Ishikawa (cell line): Measurements from ENCODE around the gene SHKBP1.
A peak's percentile ranks its signal among the peaks of the same experiment; 100 is the strongest.

Experiments used
- CEBPB ChIP-seq: IDR thresholded peaks from 2 replicates; pipeline ENCODE4 v1.6.1; 2012
- CREB1 ChIP-seq: IDR thresholded peaks from 2 replicates; pipeline ENCODE4 v1.6.1; 2012; ENCODE audit warnings: low read depth
- EGR1 ChIP-seq: IDR thresholded peaks from 2 replicates; pipeline ENCODE4 v1.6.1; 2012
- EP300 ChIP-seq: IDR thresholded peaks from 2 replicates; pipeline ENCODE4 v1.6.1; 2012; ENCODE audit warnings: borderline replicate concordance
- FOXM1 ChIP-seq: IDR thresholded peaks from 2 replicates; pipeline ENCODE4 v1.6.1; 2012; ENCODE audit warnings: low read depth, borderline replicate concordance
- MAX ChIP-seq: IDR thresholded peaks from 2 replicates; pipeline ENCODE4 v1.6.1; 2012
- NFIC ChIP-seq: IDR thresholded peaks from 2 replicates; pipeline ENCODE4 v1.6.1; 2012
- RAD21 ChIP-seq: IDR thresholded peaks from 2 replicates; pipeline ENCODE4 v1.6.1; 2012; ENCODE audit warnings: low read depth
- REST ChIP-seq: IDR thresholded peaks from 2 replicates; pipeline ENCODE4 v1.6.1; 2012; ENCODE audit warnings: low read depth, mild to moderate bottlenecking
- TAF1 ChIP-seq: IDR thresholded peaks from 2 replicates; pipeline ENCODE4 v1.6.1; 2012; ENCODE audit warnings: low read depth, mild to moderate bottlenecking
- TCF12 ChIP-seq: IDR thresholded peaks from 2 replicates; pipeline ENCODE4 v1.6.1; 2012; ENCODE audit warnings: low read depth
- TEAD4 ChIP-seq: IDR thresholded peaks from 2 replicates; pipeline ENCODE4 v1.6.1; 2012
- YY1 ChIP-seq: IDR thresholded peaks from 2 replicates; pipeline ENCODE4 v1.6.1; 2012; ENCODE audit warnings: low read depth
- ZBTB7A ChIP-seq: IDR thresholded peaks from 2 replicates; pipeline ENCODE4 v1.6.1; 2012; ENCODE audit warnings: low read depth
- TF ChIP-seq, protein P1 (sequence below): IDR thresholded peaks from 2 replicates; pipeline ENCODE4 v1.6.1; 2012

SHKBP1 gene

GRCh38 chr19:40600570-40601133 lies 24.0 kb downstream of the SHKBP1 start:
- TF ChIP-seq TAF1 (no peak), ZBTB7A (no peak), CREB1 (no peak)

GRCh38 chr19:40601134-40601974 lies 24.7 kb downstream of the SHKBP1 start, which contains the start of gene LTBP4:
Gene LTBP4, plus strand, starts transcription at chr19:40601369. Its CDS starts 19 bp downstream, at chr19:40601388.
- TF ChIP-seq EP300 (no peak), TCF12 (no peak), CEBPB (no peak), FOXM1 (no peak), TAF1 (no peak), MAX (peak; percentile 56), YY1 (0 out of 2 replicates have a peak, but pooled peaks have one; percentile 18), EGR1 (peak; percentile 26; the same call in 1 of the 2 replicates)
- TF ChIP-seq, protein P1, sequence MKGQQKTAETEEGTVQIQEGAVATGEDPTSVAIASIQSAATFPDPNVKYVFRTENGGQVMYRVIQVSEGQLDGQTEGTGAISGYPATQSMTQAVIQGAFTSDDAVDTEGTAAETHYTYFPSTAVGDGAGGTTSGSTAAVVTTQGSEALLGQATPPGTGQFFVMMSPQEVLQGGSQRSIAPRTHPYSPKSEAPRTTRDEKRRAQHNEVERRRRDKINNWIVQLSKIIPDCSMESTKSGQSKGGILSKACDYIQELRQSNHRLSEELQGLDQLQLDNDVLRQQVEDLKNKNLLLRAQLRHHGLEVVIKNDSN: no peak

- TF ChIP-seq, protein P1: no peak
- TF ChIP-seq EP300 (no peak), REST (no peak), CEBPB (no peak), TEAD4 (no peak), CREB1 (no peak), ZBTB7A (no peak), EGR1 (no peak), MAX (no peak), FOXM1 (no peak), TCF12 (no peak), NFIC (no peak), TAF1 (no peak)
Measured at GRCh38 chr19:40603071-40603388, 26.4 kb downstream of the SHKBP1 start.

GRCh38 chr19:40603389-40604170 lies 26.9 kb downstream of the SHKBP1 start:
- TF ChIP-seq TEAD4 (peak; percentile 81), MAX (peak; percentile 61), ZBTB7A (0 out of 2 replicates have a peak, but pooled peaks have one; percentile 24), EP300 (peak; percentile 45; the same call in 1 of the 2 replicates), YY1 (no peak), EGR1 (no peak), TAF1 (no peak), CREB1 (0 out of 2 replicates have a peak, but pooled peaks have one; percentile 10), CEBPB (no peak), REST (peak; percentile 25), FOXM1 (no peak), TCF12 (peak; percentile 82), RAD21 (peak; percentile 21; the same call in 1 of the 2 replicates), NFIC (peak; percentile 80)
- TF ChIP-seq, protein P1: 0 out of 2 replicates have a peak, but pooled peaks have one; percentile 2
